Stimulated activated CD8-positive, alpha-beta memory T cell treated with anti-CD3 and anti-CD28 coated beads, Interleukin-15, amount 100 ng/mL, for 48 hours (primary cell): Measurements from ENCODE around the gene KLHDC4.
A peak's percentile ranks its signal among the peaks of the same experiment; 100 is the strongest.
"Not testable (repeated sequence)": the region's sequence is repeated elsewhere in the genome, so short reads cannot be mapped to it uniquely, and the experiment has no call there.

Experiments used
- DNase-seq, 2 donors: peaks; one replicate each; pipeline ENCODE4 v3.0.0-alpha.2; 2020; ENCODE audit warnings: low read depth in 2 of 2

Gene KLHDC4

DNA sequence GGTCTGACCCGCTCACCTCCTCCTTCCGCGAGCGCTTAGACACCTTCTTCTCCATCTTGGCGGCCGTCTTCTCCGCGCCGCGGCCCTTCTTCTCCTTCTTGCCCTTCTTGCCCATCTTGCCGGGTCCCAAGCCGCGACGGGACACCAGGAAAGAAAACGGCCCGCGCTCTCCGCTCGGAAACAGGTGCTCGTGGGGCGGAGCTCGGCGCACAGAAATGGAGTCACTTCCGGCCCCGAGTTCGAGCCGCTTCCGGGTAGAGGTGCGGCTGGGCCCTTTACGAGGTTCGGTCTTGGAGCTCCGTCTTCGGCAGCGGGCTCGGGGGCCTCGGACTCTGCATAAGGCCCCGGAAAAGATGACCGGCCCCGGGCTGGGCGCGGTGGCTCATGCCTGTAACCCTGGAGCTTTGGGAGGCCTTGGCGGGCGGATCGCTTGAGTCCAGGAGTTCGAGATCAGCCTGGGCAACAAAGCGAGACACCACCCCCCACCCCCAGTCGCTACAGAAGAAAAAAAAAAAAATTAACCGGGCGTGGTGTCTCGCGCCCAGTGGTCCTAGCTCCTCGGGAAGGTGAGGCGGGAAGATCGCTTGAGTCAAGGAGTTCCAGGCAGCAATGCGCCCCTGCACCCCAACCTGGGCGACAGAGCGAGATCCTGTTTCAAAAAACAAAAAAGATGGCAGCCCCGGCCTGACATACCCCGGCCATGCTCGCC lies at the start of gene KLHDC4:
KLHDC4 (minus strand) TSS at position 211 of the 709 bp plus-strand sequence; CDS start at position 115, 96 bp downstream.
- DNase-seq = peak; percentile 81 to 82

DNA sequence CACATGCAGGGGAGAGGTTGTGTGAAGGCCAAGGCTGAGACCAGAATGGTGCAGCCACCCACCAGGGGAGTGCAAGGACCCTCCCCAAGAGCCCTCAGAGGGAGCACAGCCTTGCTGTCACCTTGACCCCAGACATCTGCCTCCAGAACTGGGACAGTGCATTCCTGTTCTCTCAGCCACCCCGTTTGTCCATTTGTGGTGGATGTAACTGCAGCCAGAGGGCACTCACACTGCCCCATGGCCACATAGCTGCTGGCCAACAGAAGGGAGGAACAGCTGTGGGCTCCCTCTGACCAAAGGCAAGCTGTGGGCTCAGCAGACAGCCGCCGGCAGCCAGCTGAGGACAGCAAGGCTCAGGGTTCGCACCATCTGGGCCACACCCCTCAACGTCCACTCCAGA lies 49.8 kb upstream of the KLHDC4 start:
- no peak for DNase-seq

GRCh38 chr16:87812200-87812656 lies 46.4 kb upstream of the KLHDC4 start:
- DNase-seq = no peak

DNA sequence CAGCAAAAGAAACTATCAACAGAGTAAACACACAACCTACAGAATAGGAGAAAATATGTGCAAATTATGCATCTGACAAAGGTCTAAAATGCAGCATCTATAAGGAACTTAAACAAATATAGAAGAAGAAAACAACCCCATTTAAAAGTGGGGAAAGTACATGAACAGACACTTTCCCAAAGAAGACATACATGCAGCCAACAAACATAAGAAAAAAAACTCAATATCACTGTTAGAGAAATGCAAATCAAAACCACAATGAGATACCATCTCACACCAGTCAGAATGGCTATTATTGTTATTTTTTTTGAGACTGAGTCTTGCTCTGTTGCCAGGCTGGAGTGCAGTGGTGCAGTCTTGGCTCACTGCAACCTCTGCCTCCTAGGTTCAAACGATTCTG lies 45.7 kb upstream of the KLHDC4 start:
- not testable (repeated sequence) for DNase-seq

DNA sequence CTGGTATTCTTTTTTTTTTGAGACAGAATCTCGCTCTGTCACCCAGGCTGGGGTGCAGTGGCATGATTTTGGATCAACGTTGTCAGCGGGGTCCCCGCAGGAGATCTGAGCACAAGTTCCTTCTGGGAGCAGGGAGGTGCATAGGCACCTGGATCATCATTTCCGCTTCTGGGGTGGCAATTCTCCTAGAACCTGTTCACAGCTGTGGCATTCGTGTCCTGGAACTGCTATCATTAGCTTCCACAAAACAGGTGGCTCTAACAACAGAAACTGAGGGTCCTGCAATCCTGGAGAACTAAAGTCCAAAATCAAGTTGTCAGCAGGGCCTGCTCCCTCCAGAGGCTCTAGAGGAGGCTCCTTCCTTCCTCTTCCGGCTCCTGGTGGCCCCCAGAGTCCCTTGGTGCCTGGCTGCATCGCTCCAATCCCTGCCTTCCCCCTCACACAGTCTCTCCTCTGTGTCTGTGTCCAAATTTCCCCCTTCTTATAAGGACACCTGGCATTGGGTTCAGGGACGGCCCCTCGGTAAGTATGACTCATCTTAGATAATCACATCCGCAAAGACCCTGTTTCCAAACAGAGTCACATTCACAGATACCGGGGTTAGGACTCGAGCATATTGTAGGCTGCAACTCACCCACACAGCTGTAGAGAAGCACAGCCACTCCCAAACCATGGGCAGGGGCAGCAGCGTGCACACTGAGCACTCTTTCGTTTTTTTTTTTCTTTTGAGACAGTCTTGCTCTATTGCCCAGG lies 43.5 kb upstream of the KLHDC4 start:
- DNase-seq = no peak

- DNase-seq = no peak
Measured at GRCh38 chr16:87808108-87808507, 42.3 kb upstream of the KLHDC4 start.

DNA sequence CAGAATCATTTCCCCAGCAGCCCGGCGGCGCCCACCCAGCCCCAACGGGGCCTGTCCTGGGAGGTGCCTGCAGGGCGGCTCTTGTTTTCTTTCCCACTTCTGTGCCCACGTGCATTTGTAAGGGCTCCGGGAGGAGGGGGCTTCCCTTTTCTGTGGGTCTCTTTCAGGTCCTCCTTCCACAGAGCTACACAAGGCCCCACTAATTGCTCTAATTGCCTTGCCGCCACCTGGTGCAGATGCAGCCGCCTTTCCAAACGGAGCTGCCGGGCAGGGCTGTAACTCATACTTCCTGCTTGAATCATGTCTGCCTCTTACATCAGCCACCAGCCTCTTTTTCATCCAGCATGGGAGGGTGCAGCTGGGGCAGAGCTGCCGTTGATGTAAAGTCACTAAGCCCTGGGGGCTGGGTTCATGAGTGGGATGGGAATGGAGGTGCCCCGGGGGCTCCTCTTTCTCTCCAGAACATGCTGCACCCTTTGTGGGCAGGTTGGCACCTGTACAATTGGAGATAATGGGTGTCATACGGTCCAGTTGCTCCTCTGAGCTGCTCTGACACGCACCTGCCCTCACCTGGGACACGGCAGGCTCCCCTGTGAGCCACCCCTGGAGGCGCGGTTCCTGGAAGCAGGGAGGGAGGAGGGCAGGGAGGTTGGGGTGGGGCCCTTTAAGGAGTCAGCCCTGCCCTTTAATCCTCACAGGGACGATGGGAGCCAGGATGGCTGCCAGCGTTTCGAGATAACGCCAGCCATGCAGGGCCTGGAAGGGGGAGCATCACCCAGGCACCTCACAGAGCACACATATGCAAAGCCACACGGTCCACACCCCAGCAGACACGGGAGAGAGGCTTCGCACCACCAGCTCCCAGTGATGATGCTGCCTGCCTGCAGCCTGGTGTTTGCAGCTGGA lies 41.1 kb upstream of the KLHDC4 start:
- peak; percentile 38 to 53 for DNase-seq

- DNase-seq = peak in 1 of 2 donors; percentile 38
Measured at GRCh38 chr16:87806261-87806640, 40.5 kb upstream of the KLHDC4 start.

DNA sequence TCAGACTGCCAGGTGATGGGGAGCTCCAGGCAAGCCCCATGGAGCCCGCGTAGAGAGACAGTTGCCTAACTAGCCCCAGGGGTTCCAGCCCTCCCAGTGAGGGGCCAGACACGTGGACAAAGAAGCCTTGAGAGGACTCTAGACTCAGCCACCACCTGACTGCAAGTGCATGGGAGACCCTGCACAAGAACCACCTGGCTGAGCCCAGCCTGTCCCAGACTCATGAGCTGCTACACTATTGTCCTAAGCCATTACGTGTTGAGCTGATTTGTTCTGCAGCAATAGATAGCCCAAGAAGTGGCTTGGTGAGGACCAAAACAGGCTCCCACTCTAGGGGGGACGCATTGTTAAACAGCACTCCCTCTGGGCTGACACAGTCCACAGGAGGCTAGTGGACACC lies 37.6 kb upstream of the KLHDC4 start:
- no peak for DNase-seq

DNA sequence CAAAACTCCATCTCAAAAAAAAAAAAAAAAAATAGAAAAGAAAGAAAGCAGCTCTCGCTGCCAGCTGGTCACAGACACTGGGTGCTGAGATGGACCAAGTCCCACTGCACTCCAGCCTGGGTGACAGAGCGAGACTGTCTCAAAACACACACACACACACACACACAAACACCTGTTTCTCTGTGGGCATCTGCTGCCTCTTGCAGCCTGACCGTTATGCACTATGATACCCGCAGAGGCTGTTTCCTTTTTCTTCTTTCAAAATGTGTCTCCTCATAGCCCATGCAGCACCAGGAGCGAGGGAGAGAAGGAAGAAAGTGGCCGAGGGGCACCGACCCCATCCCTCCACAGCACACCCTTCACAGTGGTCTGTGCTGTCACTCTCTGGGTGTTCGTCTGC lies 36.9 kb upstream of the KLHDC4 start:
- no peak for DNase-seq

DNA sequence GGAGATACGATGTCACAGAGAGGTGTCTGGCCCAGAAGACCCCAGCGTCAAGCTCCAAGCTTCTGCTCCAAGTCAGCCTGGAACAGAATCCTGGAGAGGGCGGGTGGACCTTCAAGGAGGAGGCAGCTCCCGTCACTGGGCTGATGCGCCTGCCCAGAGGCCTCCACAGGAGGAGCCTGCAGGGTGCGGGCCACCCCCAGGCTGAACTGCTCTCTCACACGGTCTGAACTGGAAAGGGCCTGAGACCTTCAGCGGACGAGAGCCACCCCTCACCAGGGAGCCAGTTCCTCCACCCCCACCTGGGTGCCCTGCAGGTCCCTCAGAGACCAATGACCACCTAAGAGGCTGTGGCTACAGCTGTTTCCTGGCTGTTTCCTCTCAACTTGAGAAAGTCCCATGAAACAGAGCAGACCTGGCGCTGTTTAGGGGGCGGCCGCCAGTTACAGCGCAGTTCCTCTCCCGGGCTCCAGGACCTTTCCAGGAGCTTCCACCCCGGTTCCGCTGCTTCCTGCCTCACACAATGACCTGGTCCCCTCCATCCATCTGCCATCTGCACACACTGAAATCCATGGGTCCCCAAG lies 36.0 kb upstream of the KLHDC4 start:
- no peak for DNase-seq

DNA sequence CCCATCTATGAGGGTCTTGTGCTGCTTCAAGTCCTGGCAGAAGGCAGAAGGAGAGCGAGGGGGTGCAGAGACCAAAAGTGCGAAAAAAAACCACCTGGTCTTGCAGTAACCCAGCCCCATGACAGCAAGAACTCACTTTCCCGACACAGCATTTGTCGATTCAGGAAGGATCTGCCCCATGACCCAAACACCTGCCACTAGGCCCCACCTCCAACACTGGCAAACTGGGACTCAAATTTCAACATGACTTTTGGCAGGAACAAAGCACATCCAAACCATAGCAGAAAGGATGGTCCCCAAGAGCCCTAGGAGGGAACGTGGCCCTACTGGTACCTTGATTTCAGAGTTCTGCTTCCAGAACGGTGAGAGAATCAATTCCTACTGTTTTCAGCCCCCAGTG lies 34.7 kb upstream of the KLHDC4 start:
- no peak for DNase-seq

DNA sequence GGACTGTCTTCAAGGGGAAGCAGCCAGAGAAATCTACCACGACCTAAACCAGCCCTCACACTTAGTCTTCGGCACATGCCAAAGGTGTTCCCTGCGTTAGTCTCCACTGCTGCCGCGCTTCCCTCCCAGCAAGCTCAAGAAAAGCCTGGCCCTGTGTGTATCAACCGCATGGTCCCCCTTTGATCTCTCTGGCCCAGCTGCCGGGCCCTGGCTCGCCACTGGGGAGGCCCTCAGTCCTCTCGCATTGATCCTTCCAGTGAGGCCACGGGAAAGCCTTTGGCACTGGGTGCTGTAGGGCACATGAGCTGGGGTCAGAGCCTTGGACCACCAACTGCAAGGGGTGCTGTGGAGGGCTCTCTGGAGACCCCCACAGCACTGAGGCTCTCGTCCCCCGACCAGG lies 29.6 kb upstream of the KLHDC4 start:
- DNase-seq = no peak

- DNase-seq = no peak
Measured at GRCh38 chr16:87794485-87795078, 28.8 kb upstream of the KLHDC4 start.

GRCh38 chr16:87792205-87792565 lies 26.4 kb upstream of the KLHDC4 start:
- DNase-seq = no peak

DNA sequence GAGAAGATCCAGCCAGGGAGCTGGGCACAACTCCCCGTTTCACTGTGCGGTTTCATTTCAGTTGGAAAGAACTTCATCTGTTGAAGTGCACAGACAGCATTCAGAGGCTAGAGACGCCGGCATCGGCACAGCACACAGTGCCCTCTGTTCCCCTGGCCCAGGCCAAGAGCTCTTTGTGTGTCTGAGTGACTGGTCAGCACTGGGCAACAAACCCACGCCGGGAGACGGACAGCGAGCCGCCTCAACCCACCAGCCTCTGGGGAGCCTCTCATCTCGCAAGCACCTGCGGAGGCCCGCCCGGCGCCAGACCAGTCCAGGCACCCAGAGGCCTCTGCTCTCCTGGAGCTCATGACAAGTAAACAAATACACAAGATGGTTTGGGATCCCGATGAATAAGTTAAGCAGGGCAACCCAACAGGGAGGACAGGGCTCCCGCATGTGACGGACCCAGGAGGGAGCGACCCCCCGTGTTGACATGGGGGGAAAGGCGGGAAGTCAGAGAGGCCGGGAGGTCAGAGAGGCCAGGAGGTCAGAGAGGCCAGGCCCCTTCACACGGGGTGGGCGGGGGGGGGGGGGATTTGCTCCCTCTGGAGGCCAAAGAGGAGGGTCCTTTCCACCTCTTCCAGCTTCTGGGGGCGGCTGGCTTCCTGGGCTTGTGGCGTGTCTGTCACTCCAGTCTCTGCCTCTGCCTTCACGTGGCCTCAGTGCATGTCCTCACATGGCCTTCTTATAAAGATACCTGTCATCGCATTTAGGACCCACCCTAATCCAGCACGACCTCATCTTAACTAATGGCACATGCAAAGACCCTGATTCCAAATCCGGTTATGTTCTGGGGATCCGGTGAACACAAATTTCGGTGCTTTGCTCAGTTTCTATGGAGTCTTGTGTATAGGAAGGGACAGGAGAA lies 25.8 kb upstream of the KLHDC4 start:
- DNase-seq = no peak

DNA sequence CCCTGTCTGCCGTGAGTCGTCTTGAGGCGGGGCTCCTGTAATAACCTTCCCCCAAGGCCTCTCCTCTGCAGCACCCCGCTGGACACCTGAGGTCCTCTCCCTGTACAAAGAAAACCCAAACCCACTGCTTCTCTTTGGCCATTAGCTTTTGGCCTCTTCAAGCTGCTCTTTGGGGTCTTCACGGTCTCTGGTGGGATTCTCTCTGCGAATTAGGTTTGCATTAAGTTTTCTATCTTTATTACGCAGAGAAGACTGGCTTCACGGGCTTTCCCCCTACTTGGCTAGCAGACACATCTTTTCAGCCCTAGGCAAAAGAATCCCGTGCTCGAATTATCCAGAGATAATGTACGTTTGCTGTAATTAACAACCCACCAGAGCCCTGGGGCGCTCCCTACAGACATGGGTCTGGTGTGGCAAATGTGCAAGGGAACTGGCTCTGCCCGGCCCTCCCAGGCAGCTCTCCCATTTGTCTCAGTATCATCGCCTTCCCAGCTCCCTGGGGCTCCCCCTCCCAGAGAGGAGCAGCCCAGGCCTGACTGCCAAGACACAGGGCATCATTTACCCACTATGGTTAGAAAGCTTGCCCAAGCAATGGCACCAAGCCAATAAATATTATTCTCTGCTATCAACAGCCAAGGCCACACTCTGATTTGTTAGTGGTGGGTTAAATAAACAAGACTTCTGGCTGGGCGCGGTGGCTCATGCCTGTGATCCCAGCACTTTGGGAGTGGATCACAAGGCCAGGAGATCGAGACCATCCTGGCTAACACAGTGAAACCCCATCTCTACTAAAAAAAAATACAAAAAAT lies 24.7 kb upstream of the KLHDC4 start:
- no peak for DNase-seq

- DNase-seq = no peak
Measured at GRCh38 chr16:87789437-87790291, 23.9 kb upstream of the KLHDC4 start.
